ENCODE measurements around the gene TBC1D24. TPM values are rescaled to one million over a fixed set of nuclear protein-coding genes. Genes with fewer than 3 reads are reported as not detected.

TBC1D24 gene
- total RNA-seq, 4 donors from 2014 or later: 8.3 to 19.3 (median 11.6) TPM

- intact Hi-C loops (cut with DNase I; ENCODE audit: low total_unique reads): no loop called here
- in situ Hi-C loops (cut with MboI; ENCODE audit: low pct_ligation_motif_present in 1 of 4, low pct_unique_long_range_greater_than_20kb in 1 of 4, low sequenced_read_pairs in 3 of 4): loop anchor here in 3 of 4 donors (25.0 kb wide), 3 partner anchors 150 to 325 kb away; partner anchors contain the start of genes ABCA3 (in 2 of the 3), CASKIN1 (in 1 of the 3) and TRAF7 (in 1 of the 3)
- no peak for TF ChIP-seq POLR2AphosphoS5 (IDR thresholded peaks at IDR 0.05)
- TF ChIP-seq, protein P1, sequence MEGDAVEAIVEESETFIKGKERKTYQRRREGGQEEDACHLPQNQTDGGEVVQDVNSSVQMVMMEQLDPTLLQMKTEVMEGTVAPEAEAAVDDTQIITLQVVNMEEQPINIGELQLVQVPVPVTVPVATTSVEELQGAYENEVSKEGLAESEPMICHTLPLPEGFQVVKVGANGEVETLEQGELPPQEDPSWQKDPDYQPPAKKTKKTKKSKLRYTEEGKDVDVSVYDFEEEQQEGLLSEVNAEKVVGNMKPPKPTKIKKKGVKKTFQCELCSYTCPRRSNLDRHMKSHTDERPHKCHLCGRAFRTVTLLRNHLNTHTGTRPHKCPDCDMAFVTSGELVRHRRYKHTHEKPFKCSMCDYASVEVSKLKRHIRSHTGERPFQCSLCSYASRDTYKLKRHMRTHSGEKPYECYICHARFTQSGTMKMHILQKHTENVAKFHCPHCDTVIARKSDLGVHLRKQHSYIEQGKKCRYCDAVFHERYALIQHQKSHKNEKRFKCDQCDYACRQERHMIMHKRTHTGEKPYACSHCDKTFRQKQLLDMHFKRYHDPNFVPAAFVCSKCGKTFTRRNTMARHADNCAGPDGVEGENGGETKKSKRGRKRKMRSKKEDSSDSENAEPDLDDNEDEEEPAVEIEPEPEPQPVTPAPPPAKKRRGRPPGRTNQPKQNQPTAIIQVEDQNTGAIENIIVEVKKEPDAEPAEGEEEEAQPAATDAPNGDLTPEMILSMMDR (IDR thresholded peaks at IDR 0.05): peak in 4 of 5 experiments; percentile 21 to 61 (median 32)
- Histone ChIP-seq H3K4me3 (no peak overlapping the region), H3K27me3 (no peaks in the 10 kb centered on the region), H3K36me3 (no peaks in the 10 kb centered on the region), H3K9me3 (no peaks in the 10 kb centered on the region), H3K4me1 (peaks cover 8 to 30% (median 10%) of the 10 kb centered on the region in 4 donors), H3K27ac (no peak overlapping the region)
- peak; percentile 75 for DNase-seq
- 59% methylated on average over 29 of the region's 29 CpGs; no CpG with 5 or more reads in 1 of the 2 donors for WGBS, 2 donors (ENCODE audit: low coverage in 1 of 2)
Observed at GRCh38 chr16:2486645-2487516, 12.0 kb downstream of the TBC1D24 start.

DNA sequence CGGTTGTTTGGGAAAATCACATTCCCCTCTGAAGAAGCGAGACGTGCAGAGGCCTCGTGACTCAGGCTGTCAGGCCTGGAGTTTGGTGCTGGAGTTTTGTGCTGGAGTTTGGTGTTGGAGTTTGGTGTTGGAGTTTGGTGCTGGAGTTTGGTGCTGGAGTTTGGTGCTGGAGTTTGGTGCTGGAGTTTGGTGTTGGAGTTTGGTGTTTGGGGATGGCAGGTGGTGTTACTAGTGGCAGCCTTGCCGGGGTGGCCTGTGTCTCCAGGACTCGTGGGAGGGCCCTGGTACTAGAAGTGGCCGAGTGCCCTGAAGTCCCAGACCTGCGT lies 12.6 kb downstream of the TBC1D24 start:
- peaks cover 8 to 31% (median 10%) of the 10 kb centered on the region in 4 donors for H3K4me1 ChIP-seq
- 66% methylated on average over 8 of the region's 8 CpGs; no CpG with 5 or more reads in 1 of the 2 donors for WGBS, 2 donors (ENCODE audit: low coverage in 1 of 2)
- no peaks in the 10 kb centered on the region for H3K27me3 ChIP-seq
- no peak overlapping the region for H3K4me3 ChIP-seq
- H3K36me3 ChIP-seq: no peaks in the 10 kb centered on the region
- no peak for DNase-seq
- intact Hi-C loops (cut with DNase I; ENCODE audit: low total_unique reads): no loop called here
- TF ChIP-seq POLR2AphosphoS5 (IDR thresholded peaks at IDR 0.05) (no peak), POLR2A (IDR thresholded peaks at IDR 0.05) (no peak), EP300 (IDR thresholded peaks at IDR 0.05; ENCODE audit: low read depth) (no peak)
- TF ChIP-seq, protein P1 (IDR thresholded peaks at IDR 0.05): no peak
- no peak overlapping the region for H3K27ac ChIP-seq
- H3K9me3 ChIP-seq: no peaks in the 10 kb centered on the region
- in situ Hi-C loops (cut with MboI; ENCODE audit: low pct_ligation_motif_present in 1 of 4, low pct_unique_long_range_greater_than_20kb in 1 of 4, low sequenced_read_pairs in 3 of 4): loop anchor here in 3 of 4 donors (25.0 kb wide), 3 partner anchors 150 to 325 kb away; partner anchors contain the start of genes ABCA3 (in 2 of the 3), CASKIN1 (in 1 of the 3) and TRAF7 (in 1 of the 3)

DNA sequence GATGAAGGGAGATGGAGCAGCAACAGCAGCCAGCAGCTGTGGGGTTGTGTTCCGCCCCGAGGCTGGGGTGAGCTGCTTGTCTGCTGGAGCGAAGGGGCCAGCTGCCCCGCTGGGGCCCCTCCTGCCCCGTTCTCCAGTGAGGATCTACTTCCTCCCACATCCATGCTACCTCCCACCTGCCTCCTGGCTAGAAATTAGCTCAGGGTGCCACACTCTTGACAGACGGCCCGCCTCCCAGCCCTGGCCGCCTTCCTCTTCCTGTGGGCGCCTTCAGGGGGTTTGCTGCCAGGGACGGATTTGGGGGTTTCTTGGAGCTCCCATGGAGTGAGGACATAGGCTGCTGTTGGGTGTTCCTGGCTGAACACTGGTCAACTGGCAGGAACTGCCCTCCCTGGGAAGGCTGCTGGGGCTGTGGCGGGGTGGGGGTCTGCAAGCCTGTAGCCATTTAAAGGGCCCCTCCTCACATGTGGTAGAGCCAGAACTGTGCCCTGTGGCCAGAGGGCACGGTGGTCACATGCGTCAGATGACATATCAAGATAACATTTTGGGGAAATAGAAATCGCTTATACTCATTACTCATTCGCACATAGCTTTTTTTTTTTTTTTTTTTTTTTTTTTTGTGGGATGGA lies 13.1 kb downstream of the TBC1D24 start:
- intact Hi-C loops (cut with DNase I; ENCODE audit: low total_unique reads): no loop called here
- Histone ChIP-seq H3K36me3 (no peaks in the 10 kb centered on the region), H3K4me1 (peaks cover 4 to 30% (median 8%) of the 10 kb centered on the region in 4 donors), H3K9me3 (no peaks in the 10 kb centered on the region), H3K27me3 (no peaks in the 10 kb centered on the region), H3K27ac (no peak overlapping the region), H3K4me3 (no peak overlapping the region)
- 81 to 100% methylated on average over 1 to 15 of the region's 15 CpGs for WGBS, 2 donors (ENCODE audit: low coverage in 1 of 2)
- no peak for DNase-seq
- in situ Hi-C loops (cut with MboI; ENCODE audit: low pct_ligation_motif_present in 1 of 4, low pct_unique_long_range_greater_than_20kb in 1 of 4, low sequenced_read_pairs in 3 of 4): loop anchor here in 3 of 4 donors (25.0 kb wide), 3 partner anchors 151 to 326 kb away; partner anchors contain the start of genes ABCA3 (in 2 of the 3), CASKIN1 (in 1 of the 3) and TRAF7 (in 1 of the 3)
- TF ChIP-seq POLR2A (IDR thresholded peaks at IDR 0.05): no peak

DNA sequence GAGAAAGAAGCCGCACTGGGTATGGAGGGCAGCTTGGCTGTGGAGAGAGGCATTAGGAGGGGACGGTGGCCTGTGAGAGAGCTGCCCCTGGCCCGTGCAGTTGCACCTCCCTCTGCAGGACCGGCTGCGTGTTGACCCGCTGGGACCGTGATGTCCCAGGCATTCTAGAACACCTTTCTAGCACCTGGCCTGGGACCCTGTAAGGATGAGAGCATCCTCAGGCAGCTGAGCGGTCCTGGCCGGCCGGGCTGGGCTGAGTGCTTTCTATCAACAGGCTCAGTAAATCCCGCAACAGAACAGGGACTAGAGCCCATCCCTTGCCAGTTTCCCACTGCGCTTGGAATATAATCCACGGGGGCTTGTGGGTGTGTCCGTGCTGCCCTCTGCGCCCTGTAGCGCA lies 14.7 kb downstream of the TBC1D24 start:
- Histone ChIP-seq H3K4me1 (peaks cover 0 to 22% (median 3%) of the 10 kb centered on the region in 4 donors), H3K36me3 (no peaks in the 10 kb centered on the region), H3K27ac (no peak overlapping the region), H3K9me3 (no peaks in the 10 kb centered on the region), H3K4me3 (no peak overlapping the region), H3K27me3 (no peaks in the 10 kb centered on the region)
- in situ Hi-C loops (cut with MboI; ENCODE audit: low pct_ligation_motif_present in 1 of 4, low pct_unique_long_range_greater_than_20kb in 1 of 4, low sequenced_read_pairs in 3 of 4): loop anchor here in 3 of 4 donors (25.0 kb wide), 3 partner anchors 152 to 327 kb away; partner anchors contain the start of genes ABCA3 (in 2 of the 3), CASKIN1 (in 1 of the 3) and TRAF7 (in 1 of the 3)
- intact Hi-C loops (cut with DNase I; ENCODE audit: low total_unique reads): no loop called here
- TF ChIP-seq, protein P1 (IDR thresholded peaks at IDR 0.05): no peak
- TF ChIP-seq POLR2A (IDR thresholded peaks at IDR 0.05) (no peak), EP300 (IDR thresholded peaks at IDR 0.05; ENCODE audit: low read depth) (no peak), POLR2AphosphoS5 (IDR thresholded peaks at IDR 0.05) (no peak)
- DNase-seq: no peak
- WGBS, 2 donors (ENCODE audit: low coverage in 1 of 2): 95 to 100% methylated on average over 1 to 16 of the region's 16 CpGs
